Measurements from ENCODE around the gene COL2A1.

Gene COL2A1

DNA sequence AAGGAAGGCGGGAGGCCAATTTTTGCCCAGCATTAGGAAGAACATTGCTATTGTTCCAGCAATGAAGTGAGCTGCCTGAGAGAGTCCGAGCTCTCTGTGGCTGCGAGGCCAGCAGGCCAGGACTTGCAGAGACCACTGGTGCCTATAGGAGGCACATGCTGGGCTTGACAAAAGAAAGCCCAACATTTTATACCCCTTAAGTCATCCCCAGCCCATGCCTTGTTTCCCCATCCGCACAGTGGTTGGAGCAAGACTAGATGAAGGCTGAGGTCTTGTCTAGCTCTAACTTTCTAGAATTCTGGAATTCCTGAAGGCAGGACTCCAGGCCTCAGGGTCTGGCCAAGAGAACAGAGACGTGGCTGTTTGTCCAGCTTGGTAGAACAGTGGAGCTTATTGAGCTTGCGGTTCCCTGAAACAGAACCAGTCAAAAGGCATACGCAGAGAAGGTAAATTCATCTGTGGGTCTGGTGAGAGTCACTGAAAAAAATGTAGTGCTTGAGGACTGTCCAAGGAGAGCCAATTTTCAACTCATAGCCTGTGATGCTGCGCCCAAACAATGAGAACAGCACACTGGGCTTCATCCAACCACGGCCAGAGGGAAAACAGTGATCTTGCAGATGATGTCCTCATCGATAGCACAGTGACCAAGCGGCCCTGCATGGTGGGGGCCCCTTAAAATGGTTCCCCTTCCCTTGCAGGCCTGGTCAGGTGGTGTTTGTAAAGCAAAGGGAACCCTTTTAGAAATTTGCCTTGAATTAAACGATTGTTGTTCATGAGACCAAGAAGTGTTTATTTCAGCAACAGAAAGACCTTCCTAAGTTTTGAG is 27.1 kb upstream of the COL2A1 start:
- Histone ChIP-seq H3K9me3 (ENCODE audit: insufficient read depth, low read length) (no peaks in the 10 kb centered on the region), H3K9me2 (replicated peaks; ENCODE audit: insufficient read depth, low read length) (no peaks in the 10 kb centered on the region), H3F3A (ENCODE audit: insufficient read depth) (no peaks in the 10 kb centered on the region), H3K27me3 (ENCODE audit: low read length) (no peaks in the 10 kb centered on the region), H4K20me1 (ENCODE audit: low read depth, low read length) (no peaks in the 10 kb centered on the region), H3K27ac (ENCODE audit: low read depth, low read length) (no peak overlapping the region), H3K9ac (ENCODE audit: low read length) (no peak overlapping the region), H2AFZ (ENCODE audit: low read depth, low read length, severe bottlenecking) (no peak overlapping the region), H3K4me2 (ENCODE audit: low read depth, low read length, poor library complexity, severe bottlenecking) (no peak overlapping the region), H3K79me2 (ENCODE audit: insufficient read depth, low read length) (no peaks in the 10 kb centered on the region), H3K4me3 (ENCODE audit: insufficient read depth, low read length, poor library complexity, severe bottlenecking) (no peak overlapping the region), H3K36me3 (ENCODE audit: low read length) (no peaks in the 10 kb centered on the region)
- TF ChIP-seq, protein P1, sequence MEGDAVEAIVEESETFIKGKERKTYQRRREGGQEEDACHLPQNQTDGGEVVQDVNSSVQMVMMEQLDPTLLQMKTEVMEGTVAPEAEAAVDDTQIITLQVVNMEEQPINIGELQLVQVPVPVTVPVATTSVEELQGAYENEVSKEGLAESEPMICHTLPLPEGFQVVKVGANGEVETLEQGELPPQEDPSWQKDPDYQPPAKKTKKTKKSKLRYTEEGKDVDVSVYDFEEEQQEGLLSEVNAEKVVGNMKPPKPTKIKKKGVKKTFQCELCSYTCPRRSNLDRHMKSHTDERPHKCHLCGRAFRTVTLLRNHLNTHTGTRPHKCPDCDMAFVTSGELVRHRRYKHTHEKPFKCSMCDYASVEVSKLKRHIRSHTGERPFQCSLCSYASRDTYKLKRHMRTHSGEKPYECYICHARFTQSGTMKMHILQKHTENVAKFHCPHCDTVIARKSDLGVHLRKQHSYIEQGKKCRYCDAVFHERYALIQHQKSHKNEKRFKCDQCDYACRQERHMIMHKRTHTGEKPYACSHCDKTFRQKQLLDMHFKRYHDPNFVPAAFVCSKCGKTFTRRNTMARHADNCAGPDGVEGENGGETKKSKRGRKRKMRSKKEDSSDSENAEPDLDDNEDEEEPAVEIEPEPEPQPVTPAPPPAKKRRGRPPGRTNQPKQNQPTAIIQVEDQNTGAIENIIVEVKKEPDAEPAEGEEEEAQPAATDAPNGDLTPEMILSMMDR (IDR thresholded peaks at IDR 0.05; ENCODE audit: insufficient read depth, low read length, poor library complexity, severe bottlenecking): no peak
- TF ChIP-seq EZH2phosphoT487 (conservative IDR thresholded peaks at IDR 0.05; ENCODE audit: low read length): no peak

DNA sequence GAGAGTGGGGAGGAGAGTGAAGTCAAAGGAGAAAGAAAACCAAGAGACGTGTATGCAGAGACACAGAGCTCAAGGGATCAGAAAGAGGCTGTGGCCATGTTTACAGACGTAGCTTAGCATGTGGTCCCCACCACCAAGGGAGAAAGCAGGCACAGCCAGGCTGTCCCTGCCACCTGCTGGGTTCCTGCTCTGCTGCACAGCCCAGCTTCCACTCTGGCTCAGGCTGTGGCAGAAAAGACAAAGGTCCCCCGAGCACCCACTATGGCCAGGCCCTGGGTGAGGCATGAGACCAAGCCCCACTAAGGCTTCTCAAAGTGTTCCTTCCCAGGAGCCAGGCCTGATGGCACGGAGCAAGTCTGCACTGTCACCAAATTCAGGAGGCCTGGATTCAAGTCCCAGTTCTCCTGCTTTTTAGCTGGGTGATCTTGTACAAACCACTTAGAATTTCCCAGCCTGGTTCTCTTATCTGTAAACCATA is 25.9 kb upstream of the COL2A1 start:
- no peak overlapping the region for H3K4me2 ChIP-seq (ENCODE audit: low read depth, low read length, poor library complexity, severe bottlenecking)
- no peaks in the 10 kb centered on the region for H3F3A ChIP-seq (ENCODE audit: insufficient read depth)
- H3K27ac ChIP-seq (ENCODE audit: low read depth, low read length): no peak overlapping the region
- H3K36me3 ChIP-seq (ENCODE audit: low read length): no peaks in the 10 kb centered on the region
- H3K27me3 ChIP-seq (ENCODE audit: low read length): no peaks in the 10 kb centered on the region
- H3K79me2 ChIP-seq (ENCODE audit: insufficient read depth, low read length): no peaks in the 10 kb centered on the region
- H4K20me1 ChIP-seq (ENCODE audit: low read depth, low read length): no peaks in the 10 kb centered on the region
- no peak overlapping the region for H3K4me3 ChIP-seq (ENCODE audit: insufficient read depth, low read length, poor library complexity, severe bottlenecking)
- no peak for TF ChIP-seq EZH2phosphoT487 (conservative IDR thresholded peaks at IDR 0.05; ENCODE audit: low read length)
- TF ChIP-seq, protein P1 (IDR thresholded peaks at IDR 0.05; ENCODE audit: insufficient read depth, low read length, poor library complexity, severe bottlenecking): no peak
- H3K9me3 ChIP-seq (ENCODE audit: insufficient read depth, low read length): no peaks in the 10 kb centered on the region
- H3K9me2 ChIP-seq (replicated peaks; ENCODE audit: insufficient read depth, low read length): no peaks in the 10 kb centered on the region
- no peak overlapping the region for H2AFZ ChIP-seq (ENCODE audit: low read depth, low read length, severe bottlenecking)
- no peak overlapping the region for H3K9ac ChIP-seq (ENCODE audit: low read length)

DNA sequence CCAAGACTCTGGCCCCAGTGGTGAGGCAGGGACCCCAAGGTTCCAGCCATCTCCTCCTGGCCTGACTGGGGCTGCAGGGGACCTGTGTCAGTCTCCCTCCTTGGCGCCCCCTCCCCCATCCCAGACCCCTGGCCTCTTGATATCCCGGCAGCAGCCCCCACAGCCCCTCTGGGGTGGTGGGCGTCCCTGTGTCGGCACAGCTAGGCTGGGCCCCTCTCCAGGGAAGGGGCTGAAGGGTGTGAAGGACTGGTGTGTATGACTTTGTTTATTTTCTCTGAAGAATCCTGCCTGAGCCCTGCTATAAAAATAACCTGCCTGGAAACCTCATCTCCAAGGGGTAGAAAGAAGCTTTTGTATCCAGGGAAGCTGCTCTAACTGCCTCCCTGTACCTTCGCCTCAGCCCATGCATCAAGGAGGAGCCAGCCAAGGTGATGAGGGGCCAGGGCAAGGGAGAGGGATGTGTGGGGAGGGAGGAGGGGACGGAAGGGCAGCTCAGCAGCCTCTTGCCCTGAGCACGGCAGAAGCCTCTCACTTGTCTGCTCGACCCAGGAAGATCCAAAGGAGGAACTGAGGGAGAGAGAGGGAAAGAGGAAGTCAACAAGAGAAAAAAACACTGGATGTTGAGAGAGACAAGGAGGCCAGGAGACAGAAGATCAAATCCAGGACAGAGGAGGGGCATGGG is 25.4 kb upstream of the COL2A1 start:
- no peaks in the 10 kb centered on the region for H3F3A ChIP-seq (ENCODE audit: insufficient read depth)
- H3K4me3 ChIP-seq (ENCODE audit: insufficient read depth, low read length, poor library complexity, severe bottlenecking): no peak overlapping the region
- H3K79me2 ChIP-seq (ENCODE audit: insufficient read depth, low read length): no peaks in the 10 kb centered on the region
- H2AFZ ChIP-seq (ENCODE audit: low read depth, low read length, severe bottlenecking): no peak overlapping the region
- no peaks in the 10 kb centered on the region for H3K9me3 ChIP-seq (ENCODE audit: insufficient read depth, low read length)
- H3K27me3 ChIP-seq (ENCODE audit: low read length): no peaks in the 10 kb centered on the region
- no peak overlapping the region for H3K9ac ChIP-seq (ENCODE audit: low read length)
- H3K27ac ChIP-seq (ENCODE audit: low read depth, low read length): no peak overlapping the region
- H4K20me1 ChIP-seq (ENCODE audit: low read depth, low read length): no peaks in the 10 kb centered on the region
- no peak overlapping the region for H3K4me2 ChIP-seq (ENCODE audit: low read depth, low read length, poor library complexity, severe bottlenecking)
- TF ChIP-seq, protein P1 (IDR thresholded peaks at IDR 0.05; ENCODE audit: insufficient read depth, low read length, poor library complexity, severe bottlenecking): no peak
- no peak for TF ChIP-seq EZH2phosphoT487 (conservative IDR thresholded peaks at IDR 0.05; ENCODE audit: low read length)
- no peaks in the 10 kb centered on the region for H3K36me3 ChIP-seq (ENCODE audit: low read length)
- no peaks in the 10 kb centered on the region for H3K9me2 ChIP-seq (replicated peaks; ENCODE audit: insufficient read depth, low read length)
